GM10248 (cell line): ENCODE results near the gene RNF214.

Source experiments
- CTCF ChIA-PET: fragments of 300-600 bp; sonication (Branson Sonifier 250); formaldehyde crosslinking; extraction: SDS; loops from one replicate; lab custom pipeline; 2021; ENCODE audit warnings: antibody characterized with exemption; lab: Yijun Ruan, JAX
- POLR2A ChIA-PET: fragments of 350-650 bp; sonication (Branson Sonifier 250); formaldehyde crosslinking; extraction: SDS; loops from one replicate; lab custom pipeline; 2020; ENCODE audit warnings: antibody characterized with exemption; lab: Yijun Ruan, JAX
- DNase-seq: peaks from one replicate; pipeline ENCODE4 v3.0.0; 2012; ENCODE audit errors: extremely low spot score
- TF ChIP-seq, protein P1 (sequence below): IDR thresholded peaks from 2 replicates; pipeline ENCODE4 v1.5.1; 2012; ENCODE audit warnings: mild to moderate bottlenecking, low read depth; ENCODE audit errors: extremely low read depth, missing control alignments, control extremely low read depth

The RNF214 gene

GRCh38 chr11:117273550-117274289 lies 41.2 kb downstream of the RNF214 start:
- ChIA-PET CTCF (no interaction called here), POLR2A (no interaction called here)
- TF ChIP-seq, protein P1, sequence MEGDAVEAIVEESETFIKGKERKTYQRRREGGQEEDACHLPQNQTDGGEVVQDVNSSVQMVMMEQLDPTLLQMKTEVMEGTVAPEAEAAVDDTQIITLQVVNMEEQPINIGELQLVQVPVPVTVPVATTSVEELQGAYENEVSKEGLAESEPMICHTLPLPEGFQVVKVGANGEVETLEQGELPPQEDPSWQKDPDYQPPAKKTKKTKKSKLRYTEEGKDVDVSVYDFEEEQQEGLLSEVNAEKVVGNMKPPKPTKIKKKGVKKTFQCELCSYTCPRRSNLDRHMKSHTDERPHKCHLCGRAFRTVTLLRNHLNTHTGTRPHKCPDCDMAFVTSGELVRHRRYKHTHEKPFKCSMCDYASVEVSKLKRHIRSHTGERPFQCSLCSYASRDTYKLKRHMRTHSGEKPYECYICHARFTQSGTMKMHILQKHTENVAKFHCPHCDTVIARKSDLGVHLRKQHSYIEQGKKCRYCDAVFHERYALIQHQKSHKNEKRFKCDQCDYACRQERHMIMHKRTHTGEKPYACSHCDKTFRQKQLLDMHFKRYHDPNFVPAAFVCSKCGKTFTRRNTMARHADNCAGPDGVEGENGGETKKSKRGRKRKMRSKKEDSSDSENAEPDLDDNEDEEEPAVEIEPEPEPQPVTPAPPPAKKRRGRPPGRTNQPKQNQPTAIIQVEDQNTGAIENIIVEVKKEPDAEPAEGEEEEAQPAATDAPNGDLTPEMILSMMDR: no peak
- no peak for DNase-seq

DNA sequence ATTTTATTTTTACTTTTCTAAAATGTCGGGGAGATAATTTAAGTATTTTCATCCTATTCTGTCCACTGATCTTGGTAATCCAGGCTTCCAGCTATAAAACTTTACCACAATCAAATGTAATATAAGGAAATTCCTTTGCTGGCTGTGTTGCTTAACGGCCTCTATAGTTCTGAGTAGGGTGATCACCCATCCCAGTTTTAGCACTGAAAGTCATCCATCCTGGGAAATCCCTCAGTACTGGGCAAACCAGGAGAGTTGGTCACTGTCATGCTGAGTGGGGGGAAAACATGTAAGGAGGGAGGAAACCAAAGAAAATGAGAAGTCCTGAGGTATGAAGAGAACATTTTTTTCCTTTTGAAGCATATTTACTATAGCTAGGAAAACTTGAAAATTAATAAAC lies 45.9 kb downstream of the RNF214 start:
- no peak for DNase-seq
- ChIA-PET POLR2A (no interaction called here), CTCF (interaction anchor here (1.4 kb wide), 1 partner anchor 202 kb away, joined by 3 read pairs; no protein-coding TSS in a partner anchor)
- TF ChIP-seq, protein P1: no peak

- ChIA-PET CTCF (no interaction called here), POLR2A (no interaction called here)
Measured at GRCh38 chr11:117279711-117280376, 47.4 kb downstream of the RNF214 start.

GRCh38 chr11:117281159-117281558 lies 48.7 kb downstream of the RNF214 start:
- POLR2A ChIA-PET: no interaction called here

More at GRCh38 chr11:117279711-117280376, 47.4 kb downstream of the RNF214 start:
- TF ChIP-seq, protein P1: no peak
- no peak for DNase-seq

DNA sequence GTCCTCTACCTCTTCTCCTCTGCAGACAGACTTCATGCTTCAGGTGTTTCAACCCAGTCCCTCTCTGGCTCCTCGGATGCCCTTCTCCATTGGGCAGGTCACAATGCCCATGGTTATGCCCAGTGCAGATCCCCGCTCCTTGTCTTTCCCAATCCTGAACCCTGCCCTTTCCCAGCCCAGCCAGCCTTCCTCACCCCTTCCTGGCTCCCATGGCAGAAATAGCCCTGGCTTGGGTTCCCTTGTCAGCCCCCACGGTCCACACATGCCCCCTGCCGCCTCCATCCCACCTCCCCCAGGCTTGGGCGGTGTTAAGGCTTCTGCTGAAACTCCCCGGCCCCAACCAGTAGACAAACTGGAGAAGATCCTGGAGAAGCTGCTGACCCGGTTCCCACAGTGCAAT lies 49.4 kb downstream of the RNF214 start:
- ChIA-PET CTCF (no interaction called here), POLR2A (no interaction called here)
- DNase-seq: no peak
- TF ChIP-seq, protein P1: no peak

More at GRCh38 chr11:117281159-117281558, 48.7 kb downstream of the RNF214 start:
- DNase-seq: no peak
- CTCF ChIA-PET: no interaction called here
- TF ChIP-seq, protein P1: no peak

- CTCF ChIA-PET: no interaction called here
- TF ChIP-seq, protein P1: no peak
Measured at GRCh38 chr11:117282956-117283355, 50.5 kb downstream of the RNF214 start.

More at GRCh38 chr11:117282956-117283355, 50.5 kb downstream of the RNF214 start:
- no peak for DNase-seq
- POLR2A ChIA-PET: no interaction called here
